IPS DF 4.7 (cell line): ENCODE results near the gene POC1B.

ENCODE experiments used
- DNase-seq: peaks from one replicate; pipeline ENCODE4 v3.0.0-alpha.2; 2013; ENCODE audit warnings: low spot score; ENCODE audit errors: extremely low read depth

POC1B gene

DNA sequence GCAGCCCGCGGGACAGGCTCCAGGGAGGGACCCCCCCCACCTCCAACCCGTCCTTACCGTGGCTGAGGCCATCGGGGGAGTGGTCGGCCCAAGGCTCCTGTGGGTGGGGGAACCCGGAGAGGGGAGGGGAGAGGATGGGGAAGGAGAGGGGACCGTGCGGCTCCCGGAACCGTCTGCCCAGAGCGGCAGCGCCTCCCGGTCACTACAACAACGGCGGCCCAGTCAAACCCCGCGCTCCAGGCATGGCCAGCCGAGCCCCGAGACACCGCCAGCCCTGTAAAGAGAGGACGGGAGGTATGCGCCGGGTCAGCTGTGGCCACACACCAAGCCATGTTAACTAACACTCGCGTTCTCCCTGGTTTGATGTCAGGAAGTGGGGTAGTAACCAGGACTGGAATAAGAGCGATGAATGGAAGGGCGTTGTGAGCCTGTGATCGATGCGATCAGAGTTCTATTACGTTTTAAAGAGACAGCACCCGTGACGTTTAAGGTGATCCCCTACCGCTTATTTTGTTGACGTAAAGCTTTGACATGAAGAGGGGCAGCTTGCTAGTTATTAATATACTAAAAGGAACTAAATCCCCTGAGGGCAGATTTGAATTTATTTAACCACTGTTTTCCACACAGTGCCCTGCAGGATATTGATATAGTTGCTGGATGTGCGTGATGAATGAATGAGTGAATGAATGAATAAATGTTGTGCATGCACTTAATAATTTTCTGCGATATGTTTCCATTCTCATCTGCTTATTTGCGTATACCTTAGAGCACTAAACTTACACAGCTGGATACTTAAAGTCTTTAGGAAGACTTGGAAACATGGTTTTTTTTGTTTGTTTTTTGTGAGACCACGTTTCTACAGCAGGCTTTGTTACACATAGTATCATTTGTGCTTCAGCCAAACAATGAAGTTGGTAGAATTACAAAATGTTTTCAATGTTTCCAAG is at the start of gene POC1B:
TSS of gene POC1B (minus strand) at position 224 of the 947 bp plus-strand sequence. CDS start at position 72, 152 bp downstream.
- peak; percentile 60 for DNase-seq

DNA sequence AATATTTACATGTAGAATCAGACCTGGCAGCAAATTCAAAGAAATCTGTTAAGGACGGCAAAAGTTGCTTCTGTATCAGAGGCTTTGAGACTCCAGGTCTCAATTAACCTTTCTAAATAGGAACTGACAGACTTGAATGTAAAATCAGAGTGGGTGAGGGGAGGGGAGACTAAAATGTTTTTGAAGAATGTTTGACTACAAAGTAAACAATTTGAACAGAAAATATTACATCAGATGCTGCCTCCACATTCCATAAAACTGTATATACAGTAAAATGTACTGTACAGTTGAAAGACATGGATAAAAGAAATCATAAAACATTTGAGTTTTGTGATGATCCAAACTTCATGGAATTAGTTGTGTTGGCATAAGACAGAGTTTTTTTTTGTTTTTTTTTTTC is 49.5 kb upstream of the POC1B start:
- DNase-seq = no peak

DNA sequence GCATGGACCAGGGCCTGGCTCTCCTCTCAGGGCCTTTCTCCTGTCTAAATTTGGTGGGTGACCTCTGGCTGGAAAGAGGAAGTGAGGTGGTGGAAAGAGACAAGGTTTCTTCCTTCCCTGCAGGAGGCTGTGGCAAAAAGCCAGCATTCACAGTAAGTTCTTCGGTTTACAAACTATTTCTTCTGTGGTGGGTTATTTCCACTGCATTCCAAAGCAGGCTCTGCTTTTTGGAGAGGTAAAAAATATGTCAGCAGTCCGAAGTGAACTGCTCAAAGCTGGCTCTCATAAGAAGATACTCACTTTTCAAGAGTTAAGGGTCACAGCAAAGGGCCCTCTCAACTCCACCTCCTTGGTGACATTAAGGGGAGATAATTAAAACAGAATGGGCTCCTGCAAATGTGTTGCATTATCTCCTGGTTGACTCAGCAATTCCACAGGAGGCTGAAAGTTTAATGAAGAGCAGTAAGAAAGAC is 48.9 kb upstream of the POC1B start:
- no peak for DNase-seq

DNA sequence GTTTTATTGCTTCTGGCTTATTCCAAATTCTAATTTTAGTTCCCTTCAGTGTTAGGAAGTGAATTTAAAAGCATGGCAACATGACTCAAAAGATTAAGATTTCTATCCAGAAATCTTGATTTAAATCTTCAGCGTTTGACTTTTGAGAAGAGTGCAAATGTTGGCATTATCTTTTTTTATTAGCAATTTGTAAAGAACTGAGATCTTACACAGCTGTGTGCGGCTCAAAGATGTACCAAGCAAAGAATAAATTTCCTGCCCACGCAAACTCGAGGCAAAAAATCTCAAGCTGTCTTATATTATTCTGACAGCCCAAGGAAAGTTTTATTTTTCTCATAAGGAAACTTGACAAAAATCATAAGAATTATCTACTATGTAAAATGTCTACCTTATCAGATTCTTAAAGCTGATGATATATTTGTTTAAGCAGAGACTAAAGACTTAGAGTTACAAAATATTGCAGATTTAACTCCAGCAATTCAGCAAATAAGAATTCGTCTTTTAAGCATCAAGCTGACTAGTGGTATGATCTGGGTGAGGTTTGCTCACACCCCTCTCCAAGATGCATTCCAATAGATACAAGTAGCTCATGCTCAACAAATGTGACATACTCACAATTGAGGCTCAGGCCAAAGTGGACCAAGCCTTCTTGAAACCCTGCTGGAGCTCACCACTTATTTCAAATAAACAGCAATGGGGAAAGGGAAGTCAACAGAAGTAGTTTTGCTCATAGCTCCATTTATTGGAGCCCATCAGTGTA is 47.4 kb upstream of the POC1B start:
- DNase-seq = no peak

DNA sequence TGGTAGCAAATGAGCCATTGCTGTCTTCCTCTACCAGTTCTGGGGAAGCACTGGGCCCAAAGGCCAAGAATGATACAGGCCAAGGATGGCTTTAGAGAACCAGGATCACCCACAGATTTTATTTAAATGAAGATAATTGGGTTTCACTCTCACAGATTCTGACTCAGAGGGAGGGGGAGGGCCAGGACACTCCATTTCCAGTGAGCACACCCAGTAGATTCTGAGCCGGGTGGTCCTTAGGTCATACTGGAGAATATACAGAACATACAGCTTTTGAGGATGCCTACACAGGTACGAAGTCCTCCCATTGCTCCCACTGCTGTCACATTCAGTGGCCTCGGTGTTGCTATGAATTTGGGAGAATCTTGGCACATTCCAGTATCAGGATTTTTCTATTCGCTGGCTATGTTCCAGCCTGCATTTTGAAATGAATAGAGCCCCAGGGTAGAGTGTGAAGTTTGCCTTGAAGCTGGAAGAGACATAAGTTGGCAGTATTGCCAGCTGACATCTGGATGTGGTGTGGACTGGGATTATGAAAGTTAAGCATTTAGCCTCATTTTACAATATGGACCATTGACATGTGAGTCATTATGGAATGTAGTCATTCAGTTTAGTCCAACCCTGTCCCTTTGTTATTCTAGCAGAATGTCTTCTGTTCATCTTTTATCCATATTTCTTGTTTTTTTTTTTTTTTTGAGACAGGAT is 45.8 kb upstream of the POC1B start:
- DNase-seq = no peak

DNA sequence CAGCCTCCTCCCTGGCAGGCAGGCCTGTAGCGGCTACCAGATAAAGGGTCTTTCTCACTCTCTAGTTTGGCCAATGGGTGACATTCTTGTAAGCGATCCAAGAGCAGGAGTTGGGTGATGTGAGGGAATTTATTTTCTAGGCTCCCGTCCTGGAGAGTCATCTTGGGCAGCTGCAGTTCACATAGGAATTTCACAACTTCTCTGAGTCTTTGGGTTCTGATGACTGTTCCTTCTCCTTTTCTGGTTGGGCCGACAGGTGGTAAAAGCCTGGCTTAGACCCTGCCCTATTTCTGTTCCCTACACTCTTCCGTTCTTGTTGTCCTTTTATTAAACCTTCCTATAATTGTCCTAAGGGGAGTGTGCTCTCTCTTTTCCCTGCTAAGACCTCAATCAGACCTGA is 42.6 kb upstream of the POC1B start:
- no peak for DNase-seq

DNA sequence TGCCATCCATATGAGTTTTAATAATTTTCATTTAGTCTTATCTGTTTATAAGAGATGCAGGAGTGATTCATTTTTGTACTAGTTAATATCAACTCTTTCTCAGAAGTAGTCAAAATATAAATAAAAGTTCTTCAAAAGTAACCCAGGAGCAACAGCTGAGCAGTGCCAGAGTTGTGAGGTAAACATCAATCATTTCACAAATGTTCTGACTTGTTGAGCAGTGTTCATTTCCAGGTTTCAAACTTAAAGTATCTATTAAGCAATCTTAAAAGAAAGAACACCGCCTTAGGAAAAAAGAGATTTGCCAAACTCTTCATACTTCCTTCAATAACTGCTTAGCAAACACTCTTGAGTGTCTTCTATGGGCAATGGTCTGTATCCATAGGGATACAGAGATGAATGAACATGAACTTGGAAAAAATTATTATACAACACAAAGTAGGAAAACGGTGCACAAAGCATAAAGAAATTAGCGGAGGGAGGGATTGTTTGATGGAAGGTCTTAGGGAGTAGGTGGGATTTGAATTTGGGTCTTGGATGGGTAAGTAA is 41.9 kb upstream of the POC1B start:
- no peak for DNase-seq

DNA sequence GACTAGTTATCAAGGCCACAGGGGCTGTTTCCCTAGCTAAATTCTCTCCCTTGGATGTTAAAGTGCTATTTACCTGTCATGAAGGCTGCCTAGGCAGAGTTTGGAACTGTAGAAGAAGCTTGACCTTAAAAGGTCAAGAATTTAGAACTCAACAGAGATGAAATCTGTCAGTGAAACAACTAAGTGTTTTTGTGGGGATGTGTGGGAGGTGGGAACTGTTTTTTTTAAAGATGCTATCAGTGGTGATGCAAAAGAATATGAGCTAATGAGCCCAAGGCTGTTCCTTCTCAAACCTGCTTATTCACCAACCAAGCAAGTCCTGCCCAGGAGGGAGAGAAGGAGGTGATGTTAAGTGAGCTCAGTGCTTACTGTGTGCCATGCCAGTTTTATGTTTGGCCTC is 40.8 kb upstream of the POC1B start:
- no peak for DNase-seq

DNA sequence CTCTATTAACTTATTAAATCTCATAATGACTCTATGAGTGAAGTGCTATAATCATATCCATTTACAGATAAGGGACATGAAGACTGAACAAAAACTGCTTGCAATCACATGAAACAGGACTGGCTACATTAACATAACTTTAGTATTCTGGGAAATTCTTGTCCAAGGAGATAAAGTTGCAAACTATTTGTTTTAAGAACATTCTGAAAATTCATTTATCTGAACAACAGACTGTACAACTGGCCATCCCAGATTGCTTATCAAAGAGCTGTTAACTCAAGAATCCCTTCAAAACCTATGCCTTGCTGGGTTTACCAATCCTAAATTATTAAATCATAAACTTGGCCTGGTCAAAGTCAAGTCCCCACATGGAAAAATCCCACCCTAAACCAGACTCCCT is 39.2 kb upstream of the POC1B start:
- no peak for DNase-seq

DNA sequence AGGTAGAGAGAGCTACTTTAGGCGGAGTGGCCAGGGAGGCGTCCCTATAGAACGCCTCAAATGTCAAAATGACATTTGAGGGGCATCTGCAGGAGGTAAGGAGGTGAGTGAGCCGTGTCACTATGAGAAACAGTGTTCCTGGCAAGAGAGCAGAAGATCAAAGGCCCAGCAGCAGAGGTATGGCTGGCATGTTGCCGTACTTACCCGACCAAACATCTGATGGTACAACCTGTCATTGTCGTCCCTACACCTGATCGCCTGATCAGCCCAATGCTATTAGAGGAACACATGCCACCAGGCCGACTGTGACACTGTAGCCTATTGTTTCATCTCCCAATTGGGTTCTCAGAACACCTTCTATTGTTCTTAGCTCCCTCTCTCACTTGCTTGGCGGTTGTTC is 33.9 kb upstream of the POC1B start:
- no peak for DNase-seq

DNA sequence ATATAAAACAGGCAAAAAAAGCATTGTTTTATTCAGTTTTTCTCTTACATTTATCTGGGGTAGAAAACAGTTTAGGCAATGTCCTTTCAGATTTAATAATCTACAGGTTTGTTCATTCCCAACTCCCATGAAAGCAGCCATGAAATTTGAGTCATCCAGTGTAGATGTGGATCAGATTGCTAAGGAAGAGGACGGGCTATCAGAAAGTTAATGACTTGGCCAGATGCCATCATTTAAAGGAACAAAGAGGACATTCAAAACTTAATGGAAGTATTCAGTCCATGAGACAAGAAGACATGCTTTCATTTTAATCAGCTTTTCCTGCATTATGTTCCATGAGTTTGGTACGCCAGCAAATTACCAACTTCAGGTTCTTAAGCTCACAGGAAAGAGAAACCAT is 31.1 kb upstream of the POC1B start:
- DNase-seq = no peak

DNA sequence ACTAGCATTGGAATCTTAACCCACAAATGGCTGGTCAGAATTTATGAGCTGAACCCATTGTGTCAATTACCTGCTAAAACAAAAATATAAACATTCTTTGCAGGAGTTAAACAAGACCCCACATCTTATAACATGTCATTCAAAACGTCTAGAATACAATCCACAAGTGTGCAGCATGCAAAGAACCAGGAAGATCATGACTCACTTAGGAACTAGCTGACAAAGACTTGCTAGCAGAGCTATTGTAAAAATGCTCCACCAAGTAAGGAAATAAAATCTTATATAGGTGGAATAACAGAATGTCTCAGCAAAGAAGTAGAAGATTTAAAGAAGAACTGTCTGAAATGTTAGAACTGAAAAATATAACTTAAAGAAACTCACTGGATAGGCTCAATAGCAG is 26.5 kb upstream of the POC1B start:
- DNase-seq = no peak

DNA sequence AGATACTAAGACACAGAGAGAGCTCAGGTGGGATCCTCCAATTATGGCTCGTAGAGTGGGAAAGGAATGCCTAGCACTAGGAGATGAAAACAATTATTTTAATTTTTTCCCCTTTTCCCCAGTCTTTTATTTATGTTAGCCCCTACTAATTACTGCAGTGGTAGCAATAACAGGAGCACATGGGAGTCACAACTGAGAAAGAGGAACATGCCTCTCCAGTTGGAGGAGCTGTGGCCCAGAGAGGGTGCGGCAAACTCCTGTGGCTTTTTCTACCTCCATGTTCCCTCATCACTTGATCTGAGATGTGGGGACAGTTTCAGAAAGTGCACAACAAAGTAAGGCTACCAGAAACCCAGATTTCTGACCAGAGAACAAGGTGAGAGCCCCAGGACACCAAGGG is 25.9 kb upstream of the POC1B start:
- no peak for DNase-seq

DNA sequence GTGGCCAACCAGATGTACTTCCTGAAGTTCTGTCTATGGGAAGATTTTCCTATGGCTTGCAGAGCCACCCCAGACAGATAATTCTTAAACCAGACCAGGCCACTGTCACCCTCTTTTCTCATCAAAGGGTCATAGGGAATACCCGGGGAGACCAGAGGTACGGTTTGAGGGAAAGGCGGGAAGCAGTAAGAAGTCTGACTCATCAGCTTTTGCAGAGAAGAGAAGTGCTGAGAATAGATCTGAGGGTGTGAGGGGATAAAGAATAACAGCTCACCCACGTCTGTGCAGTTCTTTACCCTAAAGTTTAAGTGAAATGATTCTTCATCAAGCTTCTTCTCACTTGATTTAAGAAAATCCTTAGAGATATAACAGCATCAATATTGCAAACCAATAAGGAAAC is 21.3 kb upstream of the POC1B start:
- DNase-seq = no peak

DNA sequence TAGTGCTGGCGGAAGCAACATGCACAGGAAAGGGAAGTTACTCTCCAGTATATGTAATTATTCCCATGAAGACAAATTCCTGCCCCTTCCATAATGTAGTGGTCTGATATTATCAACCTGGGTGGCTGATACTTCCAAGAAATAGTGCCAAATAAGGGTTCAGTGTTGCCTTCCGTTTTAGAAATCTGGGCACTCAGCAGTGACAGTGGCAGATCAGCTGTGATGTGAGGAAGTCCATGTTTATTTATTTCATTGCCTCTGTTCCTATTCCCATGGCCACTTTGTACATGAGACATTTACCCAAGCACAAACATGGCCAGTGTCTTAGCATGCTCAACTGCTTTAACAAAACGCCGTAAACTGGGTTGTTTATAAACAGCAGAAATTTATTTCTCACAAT is 20.3 kb upstream of the POC1B start:
- no peak for DNase-seq

DNA sequence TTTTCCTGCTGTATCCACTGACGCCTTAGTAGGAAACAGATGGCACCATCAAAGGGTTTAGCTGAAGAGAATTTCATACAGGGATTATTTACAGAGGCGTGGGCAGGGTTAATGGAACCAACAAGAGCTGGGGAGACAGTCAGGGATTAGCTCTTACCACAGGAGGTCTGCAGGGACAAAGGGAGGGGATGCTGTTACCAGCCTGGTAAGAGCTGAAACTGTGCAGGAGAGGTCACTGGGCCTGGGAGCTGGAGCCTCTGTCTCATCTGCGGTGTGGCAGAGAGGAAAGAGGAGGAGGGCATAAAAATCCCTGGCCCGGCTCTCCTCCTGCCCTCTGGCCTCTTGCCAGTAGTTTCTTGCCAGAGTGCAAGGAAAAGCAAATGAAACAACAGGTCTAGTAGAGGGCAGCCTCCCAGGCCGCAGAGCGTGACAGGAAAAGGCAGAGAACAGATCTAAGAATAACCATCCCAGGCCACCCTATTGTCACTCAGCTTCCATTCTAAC is 18.9 kb upstream of the POC1B start:
- DNase-seq = no peak

DNA sequence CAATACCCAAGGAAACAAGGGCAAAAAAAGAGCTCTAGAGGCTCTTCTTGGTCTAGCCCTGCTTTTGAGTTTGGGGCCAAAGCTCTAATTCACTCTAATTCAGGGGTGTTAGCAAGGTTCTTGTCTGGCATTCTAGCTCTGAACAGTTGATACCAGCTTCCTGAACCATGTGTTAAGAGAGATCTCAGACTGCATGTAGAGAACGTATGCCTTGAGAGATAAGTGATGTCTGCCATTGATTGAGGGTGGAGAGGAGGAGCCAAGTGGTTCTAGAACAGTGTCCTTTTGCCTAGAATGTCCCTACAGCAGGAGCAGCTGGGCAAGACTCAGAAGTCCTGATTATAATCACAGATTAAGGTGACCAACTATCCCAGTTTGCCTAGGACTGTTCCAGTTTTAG is 18.2 kb upstream of the POC1B start:
- DNase-seq = no peak

DNA sequence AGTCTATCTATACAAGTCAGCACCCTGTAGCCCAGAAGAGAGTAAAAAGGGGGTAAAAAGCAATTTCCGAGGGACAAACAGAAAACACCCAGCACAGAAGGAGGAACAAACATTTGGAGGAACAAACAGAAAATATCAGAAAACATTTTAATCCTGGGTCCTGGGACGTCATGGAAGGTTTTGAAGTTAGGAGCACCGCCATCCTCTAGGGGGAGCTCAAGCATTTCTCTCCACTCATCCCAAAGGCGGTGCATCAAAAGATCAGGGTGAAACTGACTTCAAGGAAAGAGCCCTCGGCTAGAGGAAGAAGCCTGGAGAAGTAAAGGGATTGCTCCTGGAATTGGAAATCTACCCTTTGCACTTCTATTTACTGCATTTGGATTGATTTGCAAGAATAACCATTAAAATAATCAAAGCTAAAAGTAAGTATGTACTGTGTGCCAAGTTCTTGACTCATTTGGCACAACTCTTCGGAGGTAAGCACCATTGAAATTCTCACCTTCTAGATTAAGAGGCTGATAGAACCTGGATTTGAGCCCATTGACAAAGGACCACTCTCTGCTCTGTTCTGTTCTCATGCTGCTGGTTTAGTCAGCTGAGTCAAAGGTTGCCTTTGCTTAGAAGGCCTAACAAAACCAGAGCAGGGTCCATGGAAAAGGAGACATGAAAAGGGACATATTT is 17.2 kb upstream of the POC1B start:
- peak; percentile 69 for DNase-seq

DNA sequence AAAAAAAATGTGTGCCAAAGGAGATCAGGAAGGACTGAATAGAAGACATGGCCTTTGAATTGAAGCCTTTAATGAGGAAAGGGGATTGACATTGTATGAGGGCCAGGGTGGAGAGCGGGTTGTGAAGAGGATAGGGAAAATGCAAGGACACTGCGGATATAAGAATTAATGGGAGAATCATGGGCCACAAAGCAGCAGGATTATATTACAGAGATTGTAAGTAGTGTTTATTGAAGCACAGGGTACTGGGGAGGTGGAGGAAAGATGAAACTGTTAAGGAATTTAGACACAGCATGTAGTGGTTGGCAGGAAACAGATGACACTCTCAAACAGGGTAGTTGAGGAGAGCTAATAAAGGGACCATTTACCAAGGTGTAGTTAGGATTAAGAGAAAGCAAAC is 16.4 kb upstream of the POC1B start:
- no peak for DNase-seq

DNA sequence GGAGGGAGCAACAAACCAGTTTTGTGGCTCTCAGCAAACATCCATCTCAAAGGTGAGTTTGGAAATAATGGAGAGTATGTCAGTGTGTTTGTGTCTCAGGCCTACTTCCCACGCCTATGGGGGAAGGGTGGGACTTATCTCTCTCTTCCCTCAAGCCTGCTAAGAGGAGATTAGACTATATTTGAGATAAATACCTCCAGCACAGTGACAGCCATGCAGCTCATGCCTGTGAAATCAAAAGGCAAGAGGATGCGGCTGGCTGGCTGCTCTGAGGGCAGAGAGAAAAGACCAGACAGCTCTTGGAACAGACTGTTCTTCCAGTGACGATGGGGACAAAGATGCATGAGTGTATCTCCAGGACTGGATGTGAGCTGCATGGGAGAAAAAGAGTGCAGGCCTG is 14.7 kb upstream of the POC1B start:
- no peak for DNase-seq
